Neural progenitor cell (in vitro differentiated cells): ENCODE results near the gene FIBP. TPM values are rescaled to one million over a fixed set of nuclear protein-coding genes. Genes with fewer than 3 reads are reported as not detected.
A peak's percentile ranks its signal among the peaks of the same experiment; 100 is the strongest.

ENCODE experiments used
- DNase-seq: peaks from one replicate; pipeline ENCODE4 v3.0.0-alpha.2; 2016; ENCODE audit warnings: low spot score
- H2AFZ ChIP-seq: fragments of 200-600 bp; sonication (generic); replicated peaks from 2 replicates; pipeline ENCODE4 v1.6.1; 2016; ENCODE audit warnings: antibody characterized with exemption
- H3F3A ChIP-seq: fragments of 200-600 bp; sonication (generic); 2 replicates; pipeline ENCODE4 v1.6.1; 2016; ENCODE audit warnings: antibody characterized with exemption, low read depth
- H3K27ac ChIP-seq: fragments of 200-600 bp; sonication (generic); 2 replicates; pipeline ENCODE4 v1.5.1; 2016; ENCODE audit warnings: mild to moderate bottlenecking
- H3K27me3 ChIP-seq: fragments of 200-600 bp; sonication (generic); 2 replicates; pipeline ENCODE4 v1.6.1; 2016; ENCODE audit warnings: mild to moderate bottlenecking, moderate library complexity
- H3K36me3 ChIP-seq: fragments of 200-600 bp; sonication (generic); 2 replicates; pipeline ENCODE4 v1.5.1; 2016
- H3K4me1 ChIP-seq: fragments of 200-600 bp; sonication (generic); 2 replicates; pipeline ENCODE4 v1.6.1; 2016; ENCODE audit warnings: mixed run types
- H3K4me2 ChIP-seq: fragments of 200-600 bp; sonication (generic); 2 replicates; pipeline ENCODE4 v1.6.1; 2016
- H3K4me3 ChIP-seq: fragments of 200-600 bp; sonication (generic); 2 replicates; pipeline ENCODE4 v1.5.1; 2016
- H3K79me2 ChIP-seq: fragments of 200-600 bp; sonication (generic); 2 replicates; pipeline ENCODE4 v1.6.1; 2016; ENCODE audit warnings: low read depth
- H3K9ac ChIP-seq: fragments of 200-600 bp; sonication (generic); 2 replicates; pipeline ENCODE4 v1.6.1; 2016
- H3K9me3 ChIP-seq: fragments of 200-600 bp; sonication (generic); 2 replicates; pipeline ENCODE4 v1.5.1; 2016; ENCODE audit warnings: low read depth
- H4K20me1 ChIP-seq: fragments of 200-600 bp; sonication (generic); 2 replicates; pipeline ENCODE4 v1.6.1; 2016; ENCODE audit warnings: low read depth
- H3K27ac Mint-ChIP-seq: 3 replicates; pipeline ENCODE4 v1.8.0; 2021; ENCODE audit warnings: mixed read lengths
- H3K27me3 Mint-ChIP-seq: 2 replicates; pipeline ENCODE4 v1.8.0; 2022; ENCODE audit warnings: low read depth, mild to moderate bottlenecking, inconsistent platforms, moderate library complexity, mixed read lengths; ENCODE audit not compliant: insufficient read depth
- H3K36me3 Mint-ChIP-seq: 3 replicates; pipeline ENCODE4 v1.8.0; 2021; ENCODE audit warnings: mixed read lengths
- H3K4me1 Mint-ChIP-seq: 3 replicates; pipeline ENCODE4 v1.8.0; 2021; ENCODE audit warnings: mixed read lengths
- H3K4me3 Mint-ChIP-seq: 3 replicates; pipeline ENCODE4 v1.8.0; 2021; ENCODE audit warnings: mild to moderate bottlenecking, moderate library complexity, mixed read lengths
- H3K9me3 Mint-ChIP-seq: 3 replicates; pipeline ENCODE4 v1.8.0; 2020; ENCODE audit warnings: mixed read lengths
- CTCF ChIP-seq: fragments of 200-600 bp; sonication (generic); IDR thresholded peaks from 2 replicates; pipeline ENCODE4 v1.5.1; 2017; ENCODE audit warnings: antibody characterized with exemption, mild to moderate bottlenecking
- EZH2 ChIP-seq: fragments of 200-600 bp; sonication (generic); IDR thresholded peaks from 2 replicates; pipeline ENCODE4 v1.6.1; 2017; ENCODE audit warnings: antibody characterized with exemption, mild to moderate bottlenecking, moderate library complexity
- EZH2phosphoT487 ChIP-seq: fragments of 200-600 bp; sonication (generic); IDR thresholded peaks from 2 replicates; pipeline ENCODE4 v1.6.1; 2017; ENCODE audit warnings: antibody characterized with exemption
- total RNA-seq: library from RNA; depleted of rRNA; stranded (reverse); fragments of >200 nt; gene quantifications from 2 replicates; pipeline ENCODE4 v1.2.3, GENCODE V29; 2015; ENCODE audit warnings: low replicate concordance

The FIBP gene
- total RNA-seq, 1 donor from 2014 or later = 92.1 TPM

DNA sequence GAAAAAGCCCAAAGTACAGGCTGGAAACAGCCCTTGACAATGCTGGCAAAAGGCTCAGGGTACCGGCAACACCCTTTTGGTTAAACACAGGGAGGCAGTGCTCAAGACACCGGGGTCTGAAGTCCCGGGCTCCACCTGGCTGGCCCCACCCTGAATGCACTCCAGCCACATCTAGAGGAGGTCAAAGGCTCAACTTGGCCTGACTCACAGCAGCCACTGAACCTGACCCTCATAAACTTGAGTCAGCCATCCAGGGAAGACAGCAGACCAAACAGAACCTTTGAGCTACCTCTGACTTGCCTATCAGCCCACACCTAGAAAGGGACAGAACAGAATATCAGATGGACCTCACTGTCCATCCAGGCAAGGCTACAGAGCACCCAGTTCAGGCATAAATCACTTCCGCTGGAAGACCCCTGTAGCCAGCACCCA lies 34.1 kb downstream of the FIBP start:
- H3F3A ChIP-seq = peaks cover 71% of the 10 kb centered on the region
- peaks cover 7% of the 10 kb centered on the region for H3K36me3 ChIP-seq
- Mint-ChIP-seq H3K4me3 (peak overlapping the region; percentile 50), H3K27me3 (peaks cover 21% of the 10 kb centered on the region), H3K36me3 (peaks cover 44% of the 10 kb centered on the region), H3K27ac (no peak overlapping the region), H3K9me3 (peaks cover 10% of the 10 kb centered on the region), H3K4me1 (peaks cover 17% of the 10 kb centered on the region)
- no peaks in the 10 kb centered on the region for H3K27me3 ChIP-seq
- no peak overlapping the region for H3K4me3 ChIP-seq
- H2AFZ ChIP-seq = no peak overlapping the region
- H3K27ac ChIP-seq = no peak overlapping the region
- peaks cover 40% of the 10 kb centered on the region for H4K20me1 ChIP-seq
- H3K4me1 ChIP-seq = peaks cover 3% of the 10 kb centered on the region
- H3K9ac ChIP-seq = no peak overlapping the region
- DNase-seq = peak; percentile 1
- no peaks in the 10 kb centered on the region for H3K9me3 ChIP-seq
- H3K79me2 ChIP-seq = peaks cover 43% of the 10 kb centered on the region
- no peak overlapping the region for H3K4me2 ChIP-seq
- TF ChIP-seq EZH2 = no peak
- no peak for TF ChIP-seq EZH2phosphoT487
- TF ChIP-seq CTCF = no peak

DNA sequence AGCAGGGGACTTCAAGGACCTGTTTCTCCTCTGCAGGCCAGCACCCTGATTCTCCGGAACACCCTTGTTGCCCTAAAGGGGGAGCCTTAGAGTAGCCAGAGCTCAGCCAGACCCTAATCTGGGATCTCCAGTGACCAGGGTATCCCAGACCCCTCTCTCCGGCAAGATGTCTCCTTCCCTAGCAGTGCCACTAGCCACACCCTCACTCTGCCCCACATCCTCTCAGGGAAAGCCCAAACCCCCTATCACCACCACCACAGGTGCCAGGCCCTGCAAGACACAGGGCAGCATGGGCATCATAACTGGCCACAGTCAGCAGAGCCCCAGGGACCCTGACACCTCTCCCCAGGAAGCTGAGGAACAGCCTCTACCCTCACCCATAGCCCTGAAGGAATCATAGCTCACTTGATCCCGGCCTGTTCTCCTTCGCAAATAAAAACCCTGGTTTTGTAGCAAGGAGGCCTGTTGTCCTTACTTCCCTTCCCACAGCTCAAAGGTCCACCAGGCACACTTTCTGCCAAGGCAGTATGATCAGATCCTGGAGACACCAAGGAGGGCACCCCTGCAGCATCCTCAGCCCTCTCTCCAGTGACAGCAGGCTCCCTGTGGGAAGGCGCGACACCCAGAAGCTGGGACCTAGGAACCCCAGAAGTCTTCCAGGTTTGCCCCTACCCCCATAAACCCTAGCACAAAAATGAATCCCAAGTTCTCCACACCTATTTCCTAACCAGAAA lies 34.9 kb downstream of the FIBP start:
- DNase-seq = peak; percentile 28
- peaks cover 7% of the 10 kb centered on the region for H3K36me3 ChIP-seq
- peaks cover 40% of the 10 kb centered on the region for H4K20me1 ChIP-seq

DNA sequence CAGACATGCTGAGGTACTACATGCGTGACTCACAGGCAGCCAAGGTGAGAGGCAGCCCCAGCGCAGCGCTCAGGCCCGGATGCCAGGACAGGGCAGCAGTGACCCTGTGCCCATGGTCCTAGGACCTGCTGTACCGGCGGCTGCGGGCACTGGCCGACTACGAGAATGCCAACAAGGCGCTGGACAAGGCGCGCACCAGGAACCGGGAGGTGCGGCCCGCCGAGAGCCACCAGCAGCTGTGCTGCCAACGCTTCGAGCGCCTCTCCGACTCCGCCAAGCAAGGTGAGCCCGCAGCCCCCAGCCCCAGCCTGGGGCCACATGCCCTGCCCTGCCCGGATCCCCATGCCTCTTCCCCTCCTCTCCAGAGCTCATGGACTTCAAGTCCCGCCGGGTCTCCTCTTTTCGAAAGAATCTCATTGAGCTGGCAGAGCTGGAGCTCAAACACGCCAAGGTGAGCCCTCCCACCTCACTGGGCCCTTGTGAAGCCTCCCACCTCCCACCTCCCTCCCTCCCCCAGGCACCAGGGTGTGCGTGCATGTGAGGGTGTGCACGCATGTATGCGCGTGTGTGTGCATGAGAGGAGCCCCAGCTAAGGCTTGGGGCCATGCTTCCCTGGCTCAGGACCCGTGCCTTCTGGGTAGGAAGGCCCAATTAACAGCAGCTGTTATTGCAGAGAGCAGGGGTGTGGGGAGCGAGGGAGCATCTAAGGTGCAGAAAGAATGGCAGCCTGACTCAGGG lies 35.6 kb downstream of the FIBP start:
- Histone ChIP-seq H3K9me3 (no peaks in the 10 kb centered on the region), H3K27ac (no peak overlapping the region), H3F3A (peaks cover 59% of the 10 kb centered on the region), H2AFZ (no peak overlapping the region), H3K4me3 (no peak overlapping the region), H3K36me3 (peaks cover 7% of the 10 kb centered on the region), H3K27me3 (no peaks in the 10 kb centered on the region), H3K79me2 (peaks cover 41% of the 10 kb centered on the region), H3K4me2 (no peak overlapping the region), H4K20me1 (peaks cover 40% of the 10 kb centered on the region), H3K4me1 (peaks cover 3% of the 10 kb centered on the region), H3K9ac (no peak overlapping the region)
- DNase-seq = peak; percentile 1
- Mint-ChIP-seq H3K27me3 (peaks cover 22% of the 10 kb centered on the region), H3K4me1 (peaks cover 16% of the 10 kb centered on the region), H3K36me3 (peaks cover 44% of the 10 kb centered on the region), H3K27ac (no peak overlapping the region), H3K4me3 (peak overlapping the region; percentile 68), H3K9me3 (peaks cover 10% of the 10 kb centered on the region)
- no peak for TF ChIP-seq EZH2phosphoT487
- no peak for TF ChIP-seq CTCF
- no peak for TF ChIP-seq EZH2

More for the DNA sequence above, 34.9 kb downstream of the FIBP start:
- Mint-ChIP-seq H3K9me3 (peaks cover 10% of the 10 kb centered on the region), H3K27me3 (peaks cover 22% of the 10 kb centered on the region), H3K4me3 (peak overlapping the region; percentile 50), H3K4me1 (peaks cover 16% of the 10 kb centered on the region), H3K27ac (no peak overlapping the region), H3K36me3 (peaks cover 44% of the 10 kb centered on the region)
- Histone ChIP-seq H3K27me3 (no peaks in the 10 kb centered on the region), H3K4me2 (no peak overlapping the region), H3K4me1 (peaks cover 3% of the 10 kb centered on the region), H3F3A (peaks cover 64% of the 10 kb centered on the region), H2AFZ (no peak overlapping the region), H3K9ac (no peak overlapping the region), H3K27ac (no peak overlapping the region), H3K79me2 (peaks cover 43% of the 10 kb centered on the region), H3K4me3 (no peak overlapping the region), H3K9me3 (no peaks in the 10 kb centered on the region)
- TF ChIP-seq EZH2phosphoT487 (no peak), CTCF (peak; percentile 20)
